Ishikawa (cell line): ENCODE data around the gene TNFSF13.

ENCODE experiments used
- EP300 ChIP-seq: IDR thresholded peaks from 2 replicates; pipeline ENCODE4 v1.6.1; 2012; ENCODE audit warnings: borderline replicate concordance
- TAF1 ChIP-seq: IDR thresholded peaks from 2 replicates; pipeline ENCODE4 v1.6.1; 2012; ENCODE audit warnings: low read depth, mild to moderate bottlenecking
- TCF12 ChIP-seq: IDR thresholded peaks from 2 replicates; pipeline ENCODE4 v1.6.1; 2012; ENCODE audit warnings: low read depth

DNA sequence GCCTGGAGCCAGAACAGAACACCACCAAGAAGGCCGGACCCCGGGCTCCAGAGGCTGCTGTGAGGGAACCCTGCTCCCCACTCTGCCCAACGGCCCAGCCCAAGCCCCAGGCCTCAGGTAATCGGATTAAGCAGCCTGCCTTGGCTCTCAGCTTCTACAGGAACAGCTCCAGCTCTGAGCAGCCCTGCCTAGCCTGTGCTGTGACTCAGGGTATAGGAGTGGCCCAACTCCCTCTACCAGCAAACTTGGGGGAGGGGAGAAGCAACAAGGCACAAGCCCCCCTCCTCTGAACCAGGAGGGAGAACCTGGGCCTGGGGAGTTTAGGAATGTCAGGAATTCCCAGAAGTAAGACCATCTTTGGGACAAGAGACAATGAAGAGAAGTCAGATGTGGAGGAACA, 32.2 kb downstream of the TNFSF13 start:
- TF ChIP-seq TAF1 (no peak), TCF12 (no peak), EP300 (no peak)
